HTERT RPE-1 (cell line): ENCODE data around the gene MOCOS.
"Not testable (repeated sequence)": the region's sequence is repeated elsewhere in the genome, so short reads cannot be mapped to it uniquely, and the experiment has no call there.

Source experiments
- in situ Hi-C: fragments of 300-500 bp; cut with MboI; formaldehyde crosslinking; loops from 4 replicates; pipeline ENCODE4 v1.14.3; 2020; ENCODE audit warnings: low sequenced_read_pairs

MOCOS gene

GRCh38 chr18:36187193-36187825 is at the start of gene MOCOS:
Gene MOCOS (plus strand): TSS chr18:36187497. CDS start chr18:36187540, 43 bp downstream.
- in situ Hi-C loops: no loop called here

DNA sequence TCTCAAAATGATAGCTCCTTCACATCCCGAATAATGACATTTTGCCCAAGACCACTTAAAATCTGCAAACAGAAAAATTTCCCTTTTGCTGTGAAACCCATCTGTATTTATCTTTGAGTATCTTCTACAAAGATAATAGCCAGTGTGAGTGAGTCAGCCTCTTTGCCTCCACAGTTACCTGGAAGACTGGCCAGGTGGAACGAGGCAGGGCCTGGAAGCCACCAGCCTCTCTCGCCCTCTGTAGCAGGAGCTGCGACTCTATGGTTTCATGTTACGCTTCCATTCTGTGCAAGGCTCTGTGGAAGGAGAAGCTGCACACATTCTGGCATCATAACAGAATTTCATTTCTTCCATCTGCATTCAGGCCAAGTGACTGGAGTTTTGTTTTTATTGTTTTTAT is 48.1 kb upstream of the MOCOS start:
- in situ Hi-C loops: no loop called here

GRCh38 chr18:36141576-36141975 is 45.7 kb upstream of the MOCOS start:
- in situ Hi-C loops: no loop called here

DNA sequence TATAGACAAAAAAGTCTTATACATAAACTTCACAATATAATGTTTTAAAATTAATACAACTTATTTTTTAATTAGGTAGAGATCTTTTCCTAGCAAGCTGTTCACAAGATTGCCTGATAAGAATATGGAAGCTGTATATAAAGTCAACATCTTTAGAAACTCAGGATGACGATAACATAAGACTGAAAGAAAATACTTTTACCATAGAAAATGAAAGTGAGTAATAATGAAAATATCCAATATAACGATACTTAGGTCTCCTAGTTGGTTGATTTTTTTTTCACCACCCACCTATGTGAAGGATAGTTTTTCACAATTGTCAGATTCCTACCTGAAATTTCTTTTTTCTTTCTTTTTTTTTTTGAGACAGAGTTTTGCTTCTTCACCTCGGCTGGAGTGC is 44.5 kb upstream of the MOCOS start:
- in situ Hi-C loops: no loop called here

- in situ Hi-C loops: no loop called here
Observed at GRCh38 chr18:36143391-36143790, 43.9 kb upstream of the MOCOS start.

DNA sequence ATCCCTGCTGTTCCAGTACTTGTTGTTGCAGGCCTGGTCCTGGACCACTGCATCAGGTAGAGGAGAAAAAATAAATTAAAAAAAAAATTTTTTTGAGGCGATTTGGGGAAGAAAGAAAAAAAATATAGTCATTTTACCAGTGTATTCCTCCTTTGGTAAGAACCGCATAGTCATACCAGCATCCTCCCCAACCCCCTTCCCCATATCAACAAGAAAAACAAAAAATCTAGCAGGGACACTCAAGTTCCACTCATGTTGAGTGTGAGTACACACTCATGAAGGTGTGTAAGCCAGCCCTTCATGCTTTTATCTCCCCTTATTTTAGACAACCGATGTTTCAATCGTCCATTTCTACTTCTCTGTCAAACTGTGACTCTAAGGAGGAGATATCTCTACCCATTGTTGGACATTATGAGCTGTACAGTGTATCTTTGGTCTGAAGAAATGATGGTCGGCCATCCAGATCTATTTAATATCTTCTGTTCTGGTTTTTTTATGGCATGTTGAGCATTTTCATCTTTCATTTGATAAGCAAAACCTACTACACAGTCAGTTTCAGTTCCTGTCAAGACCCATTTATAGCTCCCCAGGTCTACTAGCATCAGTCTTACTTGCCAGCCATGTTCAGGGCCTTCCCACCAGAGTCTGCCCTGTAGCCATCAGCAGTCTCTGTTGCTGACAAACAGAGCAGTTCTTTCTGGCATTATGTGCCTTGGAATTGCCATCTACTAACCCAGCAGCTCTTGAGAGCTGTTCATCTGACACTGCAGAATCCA is 37.6 kb upstream of the MOCOS start:
- in situ Hi-C loops: no loop called here

- in situ Hi-C loops: no loop called here
Observed at GRCh38 chr18:36152781-36153180, 34.5 kb upstream of the MOCOS start.

GRCh38 chr18:36153203-36153602 is 34.1 kb upstream of the MOCOS start:
- in situ Hi-C loops: no loop called here

- in situ Hi-C loops: no loop called here
Observed at GRCh38 chr18:36153771-36154170, 33.5 kb upstream of the MOCOS start.

DNA sequence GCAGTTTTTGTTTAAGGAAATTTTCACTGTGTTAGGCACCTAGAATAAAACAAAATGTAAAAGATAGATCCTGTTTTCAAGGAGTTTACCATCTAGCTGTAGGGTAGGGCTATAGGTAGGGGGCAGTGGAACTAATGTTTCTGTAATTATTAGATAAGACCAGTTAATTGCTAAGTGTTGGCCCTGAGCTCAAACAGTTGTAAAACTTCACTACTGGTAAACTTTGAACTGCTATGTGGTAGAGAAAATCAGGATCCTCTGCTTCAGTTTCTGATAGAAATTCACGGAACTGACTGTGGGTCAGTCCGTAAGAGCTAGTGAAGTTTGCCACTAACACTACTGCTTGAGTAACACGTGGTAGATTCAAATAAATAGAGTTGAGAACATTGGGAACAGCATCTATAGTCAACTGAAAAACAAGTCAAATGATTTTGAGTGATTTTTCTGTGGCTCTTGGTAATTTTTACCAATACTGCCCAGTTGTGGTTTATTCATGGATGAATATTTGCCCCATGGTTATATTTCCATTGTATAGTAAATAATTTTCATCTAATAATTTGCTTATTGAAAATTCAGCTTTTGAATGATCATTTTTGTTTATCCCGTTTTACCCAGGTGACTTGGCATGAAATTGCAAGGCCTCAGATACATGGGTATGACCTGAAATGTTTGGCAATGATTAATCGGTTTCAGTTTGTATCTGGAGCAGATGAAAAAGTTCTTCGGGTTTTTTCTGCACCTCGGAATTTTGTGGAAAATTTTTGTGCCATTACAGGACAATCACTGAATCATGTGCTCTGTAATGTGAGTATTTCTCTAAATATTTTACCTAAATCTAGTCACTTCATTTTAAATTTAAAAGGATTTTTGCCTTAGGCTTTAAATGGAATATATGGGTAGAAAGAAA is 31.2 kb upstream of the MOCOS start:
- in situ Hi-C loops: no loop called here

GRCh38 chr18:36157441-36157840 is 29.9 kb upstream of the MOCOS start:
- in situ Hi-C loops: no loop called here

GRCh38 chr18:36158266-36158867 is 28.9 kb upstream of the MOCOS start:
- in situ Hi-C loops: no loop called here

GRCh38 chr18:36160959-36161371 is 26.3 kb upstream of the MOCOS start:
- in situ Hi-C loops: no loop called here

- in situ Hi-C loops: no loop called here
Observed at GRCh38 chr18:36162981-36163380, 24.3 kb upstream of the MOCOS start.

DNA sequence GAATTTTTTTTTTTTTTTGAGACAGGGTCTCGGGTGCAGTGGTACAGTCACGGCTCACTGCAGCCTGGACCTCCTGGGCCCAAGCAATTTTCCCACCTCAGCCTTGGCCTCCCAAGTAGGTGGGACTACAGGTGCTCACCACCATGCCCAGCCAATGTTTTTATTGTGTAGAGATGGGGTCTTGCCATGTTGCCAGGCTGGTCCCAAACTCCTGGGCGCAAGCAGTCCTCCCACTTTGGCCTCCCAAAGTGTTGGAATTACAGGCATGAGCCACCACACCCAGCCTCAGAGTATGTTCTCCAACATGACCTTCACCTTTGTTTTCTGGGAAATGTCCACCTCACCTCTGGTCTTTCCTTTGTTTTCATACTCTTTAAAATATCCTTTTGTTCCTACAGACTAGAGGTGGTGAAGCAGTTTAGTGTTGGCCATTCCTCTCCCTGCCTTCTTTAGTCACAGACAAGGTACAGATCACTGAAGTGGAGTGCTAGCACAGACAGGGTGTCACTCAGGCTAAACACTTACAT is 19.5 kb upstream of the MOCOS start:
- in situ Hi-C loops: no loop called here

- in situ Hi-C loops: not testable (repeated sequence)
Observed at GRCh38 chr18:36168296-36168695, 19.0 kb upstream of the MOCOS start.

GRCh38 chr18:36169938-36170337 is 17.4 kb upstream of the MOCOS start:
- in situ Hi-C loops: no loop called here

DNA sequence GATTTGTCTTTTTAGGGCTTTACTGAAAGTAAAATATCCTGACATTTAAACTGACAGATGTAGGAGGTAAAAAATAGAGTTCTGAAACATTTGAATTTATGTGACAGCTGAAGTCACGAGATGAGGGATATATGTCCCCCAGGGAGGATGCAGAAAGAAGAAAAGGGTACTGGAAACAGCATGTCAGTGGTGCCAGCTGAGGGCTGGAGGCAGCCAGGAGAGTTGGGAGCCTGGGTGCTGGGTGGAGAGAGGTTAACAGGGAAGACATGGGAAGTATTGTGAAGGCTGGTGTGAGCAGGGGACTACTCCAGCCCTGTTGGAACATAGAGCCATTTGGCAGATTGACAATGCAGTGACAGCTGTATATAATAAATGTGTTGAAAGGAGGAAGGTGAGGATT is 11.8 kb upstream of the MOCOS start:
- in situ Hi-C loops: no loop called here

DNA sequence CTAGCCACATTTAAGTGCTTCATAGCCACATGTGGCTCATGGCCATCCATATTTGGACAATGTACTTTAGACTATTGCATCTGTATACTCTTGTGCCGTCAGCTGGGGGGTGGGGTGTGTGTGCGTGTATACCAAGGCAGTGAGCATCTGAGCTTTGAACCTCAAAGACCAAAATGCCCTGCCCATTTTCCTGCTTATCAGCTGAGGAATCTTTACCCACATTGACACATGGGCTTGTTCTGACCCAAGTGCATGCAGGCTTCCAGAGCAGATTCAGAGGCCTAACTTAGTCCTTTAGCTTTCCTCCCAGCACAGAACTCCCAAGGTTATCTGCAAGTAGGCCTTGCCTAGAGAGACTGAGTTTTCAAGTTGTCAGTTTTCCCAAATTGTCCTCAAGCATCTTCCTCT is 11.1 kb upstream of the MOCOS start:
- in situ Hi-C loops: no loop called here

- in situ Hi-C loops: no loop called here
Observed at GRCh38 chr18:36176711-36177110, 10.6 kb upstream of the MOCOS start.

- in situ Hi-C loops: no loop called here
Observed at GRCh38 chr18:36177913-36178312, 9.4 kb upstream of the MOCOS start.
